ENCODE data around the gene TCF4.

The TCF4 gene

GRCh38 chr18:55338978-55339650 lies 248.9 kb downstream of the TCF4 start:
- Histone ChIP-seq H2AFZ (ENCODE audit: low read length, unreplicated experiment) (no peak overlapping the region), H3K4me3 (ENCODE audit: low read depth, low read length) (no peak overlapping the region), H3K27me3 (ENCODE audit: insufficient read depth, low read length) (no peaks in the 10 kb centered on the region), H3K4me1 (ENCODE audit: control insufficient read depth, insufficient read depth, low read length, unreplicated experiment) (no peaks in the 10 kb centered on the region), H3K27ac (ENCODE audit: low read depth, low read length) (no peak overlapping the region), H3K79me2 (ENCODE audit: control insufficient read depth, insufficient read depth, low read length, unreplicated experiment) (no peaks in the 10 kb centered on the region), H3K36me3 (ENCODE audit: insufficient read depth, low read length) (no peaks in the 10 kb centered on the region)

- no peak overlapping the region for H2AFZ ChIP-seq (ENCODE audit: low read length, unreplicated experiment)
- no peak overlapping the region for H3K4me3 ChIP-seq (ENCODE audit: low read depth, low read length)
- no peaks in the 10 kb centered on the region for H3K36me3 ChIP-seq (ENCODE audit: insufficient read depth, low read length)
- no peak overlapping the region for H3K27ac ChIP-seq (ENCODE audit: low read depth, low read length)
- no peaks in the 10 kb centered on the region for H3K4me1 ChIP-seq (ENCODE audit: control insufficient read depth, insufficient read depth, low read length, unreplicated experiment)
- no peaks in the 10 kb centered on the region for H3K27me3 ChIP-seq (ENCODE audit: insufficient read depth, low read length)
- H3K79me2 ChIP-seq (ENCODE audit: control insufficient read depth, insufficient read depth, low read length, unreplicated experiment): no peaks in the 10 kb centered on the region
Observed at GRCh38 chr18:55337908-55338521, 250.0 kb downstream of the TCF4 start.

GRCh38 chr18:55337138-55337537 lies 250.9 kb downstream of the TCF4 start:
- no peak overlapping the region for H3K27ac ChIP-seq (ENCODE audit: low read depth, low read length)
- no peak overlapping the region for H3K4me3 ChIP-seq (ENCODE audit: low read depth, low read length)
- no peaks in the 10 kb centered on the region for H3K4me1 ChIP-seq (ENCODE audit: control insufficient read depth, insufficient read depth, low read length, unreplicated experiment)
- H2AFZ ChIP-seq (ENCODE audit: low read length, unreplicated experiment): no peak overlapping the region
- no peaks in the 10 kb centered on the region for H3K79me2 ChIP-seq (ENCODE audit: control insufficient read depth, insufficient read depth, low read length, unreplicated experiment)
- H3K27me3 ChIP-seq (ENCODE audit: insufficient read depth, low read length): no peaks in the 10 kb centered on the region
- H3K36me3 ChIP-seq (ENCODE audit: insufficient read depth, low read length): no peaks in the 10 kb centered on the region

- Histone ChIP-seq H3K79me2 (ENCODE audit: control insufficient read depth, insufficient read depth, low read length, unreplicated experiment) (no peaks in the 10 kb centered on the region), H3K27ac (ENCODE audit: low read depth, low read length) (no peak overlapping the region), H3K4me3 (ENCODE audit: low read depth, low read length) (no peak overlapping the region), H3K36me3 (ENCODE audit: insufficient read depth, low read length) (no peaks in the 10 kb centered on the region), H3K4me1 (ENCODE audit: control insufficient read depth, insufficient read depth, low read length, unreplicated experiment) (no peaks in the 10 kb centered on the region), H2AFZ (ENCODE audit: low read length, unreplicated experiment) (no peak overlapping the region), H3K27me3 (ENCODE audit: insufficient read depth, low read length) (no peaks in the 10 kb centered on the region)
Observed at GRCh38 chr18:55336438-55337100, 251.4 kb downstream of the TCF4 start.

GRCh38 chr18:55334875-55335274 lies 253.1 kb downstream of the TCF4 start:
- Histone ChIP-seq H3K4me1 (ENCODE audit: control insufficient read depth, insufficient read depth, low read length, unreplicated experiment) (no peaks in the 10 kb centered on the region), H3K27ac (ENCODE audit: low read depth, low read length) (no peak overlapping the region), H3K79me2 (ENCODE audit: control insufficient read depth, insufficient read depth, low read length, unreplicated experiment) (no peaks in the 10 kb centered on the region), H2AFZ (ENCODE audit: low read length, unreplicated experiment) (no peak overlapping the region), H3K27me3 (ENCODE audit: insufficient read depth, low read length) (no peaks in the 10 kb centered on the region), H3K36me3 (ENCODE audit: insufficient read depth, low read length) (no peaks in the 10 kb centered on the region), H3K4me3 (ENCODE audit: low read depth, low read length) (no peak overlapping the region)

- H3K36me3 ChIP-seq (ENCODE audit: insufficient read depth, low read length): no peaks in the 10 kb centered on the region
- H2AFZ ChIP-seq (ENCODE audit: low read length, unreplicated experiment): no peak overlapping the region
- H3K79me2 ChIP-seq (ENCODE audit: control insufficient read depth, insufficient read depth, low read length, unreplicated experiment): peaks cover 4% of the 10 kb centered on the region
- no peaks in the 10 kb centered on the region for H3K27me3 ChIP-seq (ENCODE audit: insufficient read depth, low read length)
- H3K4me1 ChIP-seq (ENCODE audit: control insufficient read depth, insufficient read depth, low read length, unreplicated experiment): peaks cover 15% of the 10 kb centered on the region
- H3K4me3 ChIP-seq (ENCODE audit: low read depth, low read length): no peak overlapping the region
- H3K27ac ChIP-seq (ENCODE audit: low read depth, low read length): no peak overlapping the region
Observed at GRCh38 chr18:55331301-55331700, 256.7 kb downstream of the TCF4 start.

GRCh38 chr18:55328301-55328700 lies 259.7 kb downstream of the TCF4 start:
- H3K79me2 ChIP-seq (ENCODE audit: control insufficient read depth, insufficient read depth, low read length, unreplicated experiment): peaks cover 10% of the 10 kb centered on the region
- H3K27ac ChIP-seq (ENCODE audit: low read depth, low read length): peak overlapping the region; percentile 46
- peaks cover 20% of the 10 kb centered on the region for H3K4me1 ChIP-seq (ENCODE audit: control insufficient read depth, insufficient read depth, low read length, unreplicated experiment)

GRCh38 chr18:55327454-55327853 lies 260.5 kb downstream of the TCF4 start:
- H3K27ac ChIP-seq (ENCODE audit: low read depth, low read length): peak overlapping the region; percentile 46; the same call in 1 of the 2 replicates
- H3K4me3 ChIP-seq (ENCODE audit: low read depth, low read length): no peak overlapping the region
- no peaks in the 10 kb centered on the region for H3K36me3 ChIP-seq (ENCODE audit: insufficient read depth, low read length)
- H2AFZ ChIP-seq (ENCODE audit: low read length, unreplicated experiment): no peak overlapping the region
- peaks cover 10% of the 10 kb centered on the region for H3K79me2 ChIP-seq (ENCODE audit: control insufficient read depth, insufficient read depth, low read length, unreplicated experiment)
- peaks cover 20% of the 10 kb centered on the region for H3K4me1 ChIP-seq (ENCODE audit: control insufficient read depth, insufficient read depth, low read length, unreplicated experiment)
- H3K27me3 ChIP-seq (ENCODE audit: insufficient read depth, low read length): no peaks in the 10 kb centered on the region

More at GRCh38 chr18:55328301-55328700, 259.7 kb downstream of the TCF4 start:
- Histone ChIP-seq H3K36me3 (ENCODE audit: insufficient read depth, low read length) (no peaks in the 10 kb centered on the region), H3K27me3 (ENCODE audit: insufficient read depth, low read length) (no peaks in the 10 kb centered on the region), H2AFZ (ENCODE audit: low read length, unreplicated experiment) (peak overlapping the region; percentile 46), H3K4me3 (ENCODE audit: low read depth, low read length) (peak overlapping the region; percentile 31)

GRCh38 chr18:55326134-55326533 lies 261.9 kb downstream of the TCF4 start:
- Histone ChIP-seq H2AFZ (ENCODE audit: low read length, unreplicated experiment) (no peak overlapping the region), H3K27me3 (ENCODE audit: insufficient read depth, low read length) (no peaks in the 10 kb centered on the region), H3K27ac (ENCODE audit: low read depth, low read length) (no peak overlapping the region), H3K4me3 (ENCODE audit: low read depth, low read length) (no peak overlapping the region), H3K79me2 (ENCODE audit: control insufficient read depth, insufficient read depth, low read length, unreplicated experiment) (peaks cover 10% of the 10 kb centered on the region), H3K4me1 (ENCODE audit: control insufficient read depth, insufficient read depth, low read length, unreplicated experiment) (peaks cover 20% of the 10 kb centered on the region), H3K36me3 (ENCODE audit: insufficient read depth, low read length) (no peaks in the 10 kb centered on the region)

- Histone ChIP-seq H3K27ac (ENCODE audit: low read depth, low read length) (no peak overlapping the region), H3K79me2 (ENCODE audit: control insufficient read depth, insufficient read depth, low read length, unreplicated experiment) (peaks cover 23% of the 10 kb centered on the region), H3K4me1 (ENCODE audit: control insufficient read depth, insufficient read depth, low read length, unreplicated experiment) (peaks cover 22% of the 10 kb centered on the region), H3K36me3 (ENCODE audit: insufficient read depth, low read length) (no peaks in the 10 kb centered on the region), H3K27me3 (ENCODE audit: insufficient read depth, low read length) (no peaks in the 10 kb centered on the region), H2AFZ (ENCODE audit: low read length, unreplicated experiment) (no peak overlapping the region), H3K4me3 (ENCODE audit: low read depth, low read length) (no peak overlapping the region)
Observed at GRCh38 chr18:55324166-55324565, 263.8 kb downstream of the TCF4 start.
